Testis (tissue), 3 donors: ENCODE results near the gene SKAP1. TPM values are rescaled to one million over a fixed set of nuclear protein-coding genes. Genes with fewer than 3 reads are reported as not detected.

Experiments used
- DNase-seq: peaks from one replicate; pipeline ENCODE4 v3.0.0-alpha.2; 2019
- H3K27ac ChIP-seq, 2 donors: fragments of 200-600 bp; sonication (generic); one replicate each; pipeline ENCODE4 v1.5.1; 2019
- H3K27me3 ChIP-seq: fragments of 200-600 bp; sonication (generic); one replicate; pipeline ENCODE4 v1.5.1; 2019
- H3K36me3 ChIP-seq: fragments of 200-600 bp; sonication (generic); one replicate; pipeline ENCODE4 v1.5.1; 2017; ENCODE audit warnings: low read depth; ENCODE audit errors: missing control alignments
- H3K4me1 ChIP-seq: fragments of 200-600 bp; sonication (generic); one replicate; pipeline ENCODE4 v1.5.1; 2019
- H3K4me3 ChIP-seq, 2 donors: fragments of 200-600 bp; sonication (generic); one replicate each; pipeline ENCODE4 v1.5.1; 2017 to 2019
- H3K9me3 ChIP-seq: fragments of 200-600 bp; sonication (generic); one replicate; pipeline ENCODE4 v1.5.1; 2017
- POLR2A ChIP-seq: fragments of 450-650 bp; IDR thresholded peaks from one replicate; pipeline ENCODE4 v1.6.1; 2017; ENCODE audit warnings: antibody characterized with exemption, mild to moderate bottlenecking, moderate library complexity
- WGBS, 2 donors: methylation state at CpG; one replicate each; pipeline ENCODE4 v1.1.5; 2018; 5-methylcytosine and 5-hydroxymethylcytosine counted together
- intact Hi-C: fragments of 100-400 bp; cut with DNase I; formaldehyde crosslinking; loops from one replicate; pipeline ENCODE4 v1.15.1; 2023; ENCODE audit warnings: low total_unique reads
- polyA plus RNA-seq: library from polyadenylated mRNA; stranded (reverse); fragments of 350-450 nt; fragmentation: Illumina TruSeq; extraction: RNeasy Lipid Tissue Mini Kit (QIAGEN cat#74804); gene quantifications from one replicate; pipeline ENCODE4 v1.2.3, GENCODE V29; 2014; ENCODE audit warnings: low read depth, low replicate concordance; ENCODE audit not compliant: insufficient read depth
- total RNA-seq, 2 donors: library from RNA; depleted of rRNA; stranded (reverse); fragments of >200 nt; gene quantifications; one replicate each; pipeline ENCODE4 v1.2.3, GENCODE V29; 2016
- TF ChIP-seq, protein P1 (sequence below), 3 experiments: fragments of 450-650 bp in 2 of 3; fragments of 200-600 bp in 1 of 3; sonication (generic) in 1 of 3; IDR thresholded peaks; one replicate each; pipeline ENCODE4 v1.5.1; 2016 to 2019; ENCODE audit warnings: antibody characterized with exemption in 3 of 3, mild to moderate bottlenecking in 2 of 3, moderate library complexity in 1 of 3

The SKAP1 gene
- total and polyA plus RNA-seq, 3 donors from 2014 or later = 9.0 to 34.1 (median 16.9) TPM

DNA sequence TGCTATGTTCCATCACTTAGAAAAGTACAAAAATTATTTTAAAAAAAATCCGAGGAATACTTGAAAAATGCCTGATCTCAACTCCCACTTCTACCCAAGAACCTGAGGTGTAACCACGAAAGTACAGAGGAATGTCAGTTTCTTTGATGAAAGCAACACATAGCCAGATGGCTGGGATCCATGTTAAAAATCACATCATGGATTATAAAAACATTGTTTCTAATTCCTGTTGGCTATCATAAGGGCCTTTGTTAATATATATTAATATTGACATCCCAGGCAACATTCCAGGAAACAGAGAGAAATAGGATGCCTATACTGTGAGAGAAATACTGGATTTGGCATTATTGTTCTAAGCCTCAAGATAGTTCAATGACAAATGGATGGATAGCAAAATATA is 115.3 kb downstream of the SKAP1 start:
- H3K9me3 ChIP-seq = no peaks in the 10 kb centered on the region
- H3K4me3 ChIP-seq = no peak overlapping the region
- H3K4me1 ChIP-seq = no peaks in the 10 kb centered on the region
- TF ChIP-seq, protein P1, sequence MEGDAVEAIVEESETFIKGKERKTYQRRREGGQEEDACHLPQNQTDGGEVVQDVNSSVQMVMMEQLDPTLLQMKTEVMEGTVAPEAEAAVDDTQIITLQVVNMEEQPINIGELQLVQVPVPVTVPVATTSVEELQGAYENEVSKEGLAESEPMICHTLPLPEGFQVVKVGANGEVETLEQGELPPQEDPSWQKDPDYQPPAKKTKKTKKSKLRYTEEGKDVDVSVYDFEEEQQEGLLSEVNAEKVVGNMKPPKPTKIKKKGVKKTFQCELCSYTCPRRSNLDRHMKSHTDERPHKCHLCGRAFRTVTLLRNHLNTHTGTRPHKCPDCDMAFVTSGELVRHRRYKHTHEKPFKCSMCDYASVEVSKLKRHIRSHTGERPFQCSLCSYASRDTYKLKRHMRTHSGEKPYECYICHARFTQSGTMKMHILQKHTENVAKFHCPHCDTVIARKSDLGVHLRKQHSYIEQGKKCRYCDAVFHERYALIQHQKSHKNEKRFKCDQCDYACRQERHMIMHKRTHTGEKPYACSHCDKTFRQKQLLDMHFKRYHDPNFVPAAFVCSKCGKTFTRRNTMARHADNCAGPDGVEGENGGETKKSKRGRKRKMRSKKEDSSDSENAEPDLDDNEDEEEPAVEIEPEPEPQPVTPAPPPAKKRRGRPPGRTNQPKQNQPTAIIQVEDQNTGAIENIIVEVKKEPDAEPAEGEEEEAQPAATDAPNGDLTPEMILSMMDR (IDR thresholded peaks at IDR 0.05) = no peak
- no peak for TF ChIP-seq POLR2A
- no peaks in the 10 kb centered on the region for H3K27me3 ChIP-seq
- no peaks in the 10 kb centered on the region for H3K36me3 ChIP-seq
- intact Hi-C loops = no loop called here
- DNase-seq = no peak
- no peak overlapping the region for H3K27ac ChIP-seq
- WGBS, 2 donors = 71% methylated on average over 2 of the region's 2 CpGs

DNA sequence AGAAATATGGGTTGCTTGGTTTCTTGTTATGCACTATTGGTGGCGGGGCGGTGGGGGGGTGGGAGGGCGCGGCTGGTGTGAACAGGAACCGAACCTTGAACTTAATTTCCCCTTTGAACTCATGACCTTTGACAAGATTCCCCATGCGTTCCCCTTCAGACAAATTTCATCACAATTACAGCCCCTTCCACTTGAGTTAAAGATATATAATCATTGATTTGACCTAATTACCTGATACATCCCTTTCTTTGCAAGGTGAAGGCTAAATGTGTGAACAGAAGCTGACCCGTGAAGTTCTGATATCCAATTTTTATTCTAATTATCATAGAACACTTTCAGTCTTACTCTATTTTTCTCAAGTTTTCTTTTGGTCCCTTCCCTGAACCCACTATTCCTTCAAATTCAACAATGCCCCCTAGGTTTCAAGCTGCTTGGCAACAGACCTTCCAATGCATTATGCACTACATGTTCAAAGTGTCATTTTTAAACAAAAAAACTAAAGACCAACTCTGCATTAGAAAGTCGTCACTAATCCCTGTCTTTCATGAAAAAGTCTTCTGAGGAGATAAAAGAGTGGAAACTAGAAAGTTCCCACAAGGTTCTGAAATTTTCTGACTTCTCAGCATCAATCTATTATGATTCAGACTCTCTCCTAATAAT is 116.8 kb downstream of the SKAP1 start:
- Histone ChIP-seq H3K36me3 (no peaks in the 10 kb centered on the region), H3K27me3 (no peaks in the 10 kb centered on the region), H3K27ac (no peak overlapping the region), H3K4me1 (no peaks in the 10 kb centered on the region), H3K4me3 (no peak overlapping the region), H3K9me3 (no peaks in the 10 kb centered on the region)
- 68 to 83% methylated on average over 8 of the region's 8 CpGs for WGBS, 2 donors
- intact Hi-C loops = no loop called here
- TF ChIP-seq, protein P1 (IDR thresholded peaks at IDR 0.05) = no peak
- no peak for TF ChIP-seq POLR2A
- DNase-seq = no peak

DNA sequence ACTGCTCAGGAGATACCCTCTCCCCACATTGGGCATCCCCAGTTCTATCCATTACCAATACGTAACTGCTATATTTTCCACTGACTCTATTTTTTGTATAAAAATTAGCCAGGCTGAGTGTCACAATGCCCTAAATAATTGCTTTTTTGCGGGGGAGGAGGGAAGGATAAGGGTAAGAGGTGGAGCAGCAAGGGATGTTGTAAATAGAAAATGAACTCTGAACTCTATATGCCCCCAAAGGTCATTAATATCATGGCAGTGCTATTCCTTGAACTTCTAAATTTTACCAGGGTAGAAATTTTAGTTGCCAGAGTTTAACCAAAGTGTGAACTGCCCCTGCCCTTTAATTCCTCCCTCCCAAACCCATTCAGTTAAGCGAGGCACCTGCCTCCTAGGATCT is 118.7 kb downstream of the SKAP1 start:
- no peaks in the 10 kb centered on the region for H3K36me3 ChIP-seq
- H3K4me1 ChIP-seq = no peaks in the 10 kb centered on the region
- H3K27me3 ChIP-seq = no peaks in the 10 kb centered on the region
- H3K9me3 ChIP-seq = no peaks in the 10 kb centered on the region
- no peak overlapping the region for H3K4me3 ChIP-seq
- H3K27ac ChIP-seq = no peak overlapping the region
- intact Hi-C loops = no loop called here
- no peak for DNase-seq
- 56 to 66% methylated on average over 3 of the region's 3 CpGs for WGBS, 2 donors
- TF ChIP-seq, protein P1 (IDR thresholded peaks at IDR 0.05) = no peak
- no peak for TF ChIP-seq POLR2A

DNA sequence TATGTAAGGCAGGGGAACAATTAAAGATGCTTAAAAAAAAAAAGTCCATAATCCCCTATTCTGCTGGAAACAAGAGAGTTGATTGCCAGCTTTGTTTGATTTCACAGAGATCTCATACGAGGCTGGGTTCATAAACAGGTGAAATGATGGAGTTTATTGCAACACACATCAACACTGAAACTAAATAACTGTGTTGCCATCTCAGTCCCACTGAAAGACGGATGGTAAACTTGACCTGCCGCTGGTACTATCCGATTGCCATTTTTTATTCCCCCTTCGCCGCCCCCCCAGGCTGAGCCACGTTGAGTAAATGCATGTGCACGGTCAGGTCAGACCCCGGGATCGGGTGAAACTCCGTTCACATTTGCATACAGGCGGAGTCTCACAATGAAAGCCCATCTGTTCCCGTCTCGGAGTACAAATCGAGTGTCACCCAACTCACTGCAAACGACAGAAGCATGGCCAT is 119.2 kb downstream of the SKAP1 start:
- Histone ChIP-seq H3K27me3 (no peaks in the 10 kb centered on the region), H3K9me3 (no peaks in the 10 kb centered on the region), H3K36me3 (no peaks in the 10 kb centered on the region), H3K4me3 (no peak overlapping the region), H3K27ac (no peak overlapping the region), H3K4me1 (no peaks in the 10 kb centered on the region)
- intact Hi-C loops = no loop called here
- 12 to 17% methylated on average over 14 to 16 of the region's 16 CpGs for WGBS, 2 donors
- no peak for TF ChIP-seq POLR2A
- TF ChIP-seq, protein P1 (IDR thresholded peaks at IDR 0.05) = no peak
- DNase-seq = no peak

DNA sequence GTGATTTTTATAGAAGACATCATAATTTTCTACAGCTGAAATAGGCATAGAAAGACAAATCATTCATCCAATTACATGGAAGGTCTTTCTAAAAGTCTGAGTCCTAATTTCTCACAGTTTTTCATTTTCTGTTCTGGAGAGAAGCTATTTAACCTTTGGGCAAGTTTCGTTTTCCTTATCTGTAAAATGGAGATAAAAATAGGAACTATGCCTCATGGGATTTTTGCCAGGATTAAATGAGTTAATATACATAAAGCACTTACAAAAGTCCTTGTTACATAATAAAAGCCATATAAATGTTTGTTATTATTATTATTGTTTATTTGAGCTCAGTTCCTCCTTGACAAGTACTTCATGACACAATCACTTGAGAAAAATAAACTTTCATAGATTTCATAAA is 121.4 kb downstream of the SKAP1 start:
- no peak for DNase-seq
- Histone ChIP-seq H3K9me3 (no peaks in the 10 kb centered on the region), H3K27me3 (no peaks in the 10 kb centered on the region), H3K4me1 (no peaks in the 10 kb centered on the region), H3K4me3 (no peak overlapping the region), H3K36me3 (no peaks in the 10 kb centered on the region), H3K27ac (no peak overlapping the region)
- WGBS, 2 donors = 32 to 37% methylated on average over 1 of the region's 1 CpG
- intact Hi-C loops = no loop called here
- no peak for TF ChIP-seq POLR2A
- TF ChIP-seq, protein P1 (IDR thresholded peaks at IDR 0.05) = no peak
